ENCODE results near the gene PMEPA1.
A peak's percentile ranks its signal among the peaks of the same experiment; 100 is the strongest.

GRCh38 chr20:57680934-57681914, 28.6 kb downstream of the PMEPA1 start:
- TF ChIP-seq BHLHE40 (IDR thresholded peaks at IDR 0.05; ENCODE audit: borderline replicate concordance in 1 of 2, low read depth in 2 of 2, low read length in 1 of 2) (0 out of 4 replicates have a peak, but pooled peaks of 1 of the 2 experiments have one; percentile 19), ZNF24 (IDR thresholded peaks at IDR 0.05) (no peak)
- TF ChIP-seq, protein P1, sequence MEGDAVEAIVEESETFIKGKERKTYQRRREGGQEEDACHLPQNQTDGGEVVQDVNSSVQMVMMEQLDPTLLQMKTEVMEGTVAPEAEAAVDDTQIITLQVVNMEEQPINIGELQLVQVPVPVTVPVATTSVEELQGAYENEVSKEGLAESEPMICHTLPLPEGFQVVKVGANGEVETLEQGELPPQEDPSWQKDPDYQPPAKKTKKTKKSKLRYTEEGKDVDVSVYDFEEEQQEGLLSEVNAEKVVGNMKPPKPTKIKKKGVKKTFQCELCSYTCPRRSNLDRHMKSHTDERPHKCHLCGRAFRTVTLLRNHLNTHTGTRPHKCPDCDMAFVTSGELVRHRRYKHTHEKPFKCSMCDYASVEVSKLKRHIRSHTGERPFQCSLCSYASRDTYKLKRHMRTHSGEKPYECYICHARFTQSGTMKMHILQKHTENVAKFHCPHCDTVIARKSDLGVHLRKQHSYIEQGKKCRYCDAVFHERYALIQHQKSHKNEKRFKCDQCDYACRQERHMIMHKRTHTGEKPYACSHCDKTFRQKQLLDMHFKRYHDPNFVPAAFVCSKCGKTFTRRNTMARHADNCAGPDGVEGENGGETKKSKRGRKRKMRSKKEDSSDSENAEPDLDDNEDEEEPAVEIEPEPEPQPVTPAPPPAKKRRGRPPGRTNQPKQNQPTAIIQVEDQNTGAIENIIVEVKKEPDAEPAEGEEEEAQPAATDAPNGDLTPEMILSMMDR (IDR thresholded peaks at IDR 0.05 in 2 of 3, conservative IDR thresholded peaks at IDR 0.05 in 1 of 3; ENCODE audit: control insufficient read depth in 2 of 3, extremely low read depth in 1 of 3, insufficient read depth in 1 of 3, low read depth in 3 of 3, low read length in 3 of 3) = peak in 2 of 3 experiments; percentile 0 to 19; a peak in 2 of 6 replicates
